Stimulated activated CD8-positive, alpha-beta memory T cell treated with anti-CD3 and anti-CD28 coated beads, Interleukin-15, amount 100 ng/mL, for 48 hours (primary cell): Measurements from ENCODE around the gene IQCK.

ENCODE experiments used
- DNase-seq, 2 donors: peaks; one replicate each; pipeline ENCODE4 v3.0.0-alpha.2; 2020; ENCODE audit warnings: low read depth in 2 of 2

Gene IQCK

GRCh38 chr16:19718624-19718965, 524 bp downstream of the IQCK start:
- DNase-seq = no peak

- no peak for DNase-seq
Measured at GRCh38 chr16:19722269-19722952, 4.3 kb downstream of the IQCK start.

- no peak for DNase-seq
Measured at GRCh38 chr16:19722981-19723380, 4.9 kb downstream of the IQCK start.

GRCh38 chr16:19728636-19728965, 10.5 kb downstream of the IQCK start:
- no peak for DNase-seq

- DNase-seq = no peak
Measured at GRCh38 chr16:19733551-19733950, 15.5 kb downstream of the IQCK start.

- no peak for DNase-seq
Measured at GRCh38 chr16:19735074-19735867, 17.2 kb downstream of the IQCK start.

- no peak for DNase-seq
Measured at GRCh38 chr16:19737306-19738038, 19.4 kb downstream of the IQCK start.

GRCh38 chr16:19741354-19741753, 23.3 kb downstream of the IQCK start:
- DNase-seq = no peak

GRCh38 chr16:19743816-19744159, 25.7 kb downstream of the IQCK start:
- DNase-seq = no peak

- DNase-seq = no peak
Measured at GRCh38 chr16:19744670-19745069, 26.6 kb downstream of the IQCK start.

GRCh38 chr16:19745286-19746010, 27.4 kb downstream of the IQCK start:
- DNase-seq = no peak

GRCh38 chr16:19746561-19746960, 28.5 kb downstream of the IQCK start:
- DNase-seq = no peak

GRCh38 chr16:19748389-19749168, 30.5 kb downstream of the IQCK start:
- DNase-seq = no peak

GRCh38 chr16:19749571-19750080, 31.6 kb downstream of the IQCK start:
- no peak for DNase-seq

GRCh38 chr16:19751478-19752385, 33.7 kb downstream of the IQCK start:
- no peak for DNase-seq

GRCh38 chr16:19753815-19754643, 36.0 kb downstream of the IQCK start:
- DNase-seq = no peak

GRCh38 chr16:19754644-19755036, 36.6 kb downstream of the IQCK start:
- no peak for DNase-seq

- no peak for DNase-seq
Measured at GRCh38 chr16:19755268-19755667, 37.2 kb downstream of the IQCK start.

GRCh38 chr16:19757026-19757425, 39.0 kb downstream of the IQCK start:
- no peak for DNase-seq
